ENCODE results near the gene PLA2G12A. TPM values are rescaled to one million over a fixed set of nuclear protein-coding genes. Genes with fewer than 3 reads are reported as not detected.

The PLA2G12A gene
- polyA plus RNA-seq, 1 of the 3 experiments (the other 2 are of a cell fraction), result 7.9 TPM

GRCh38 chr4:109708990-109709389 is 20.9 kb downstream of the PLA2G12A start (continued):
- TF ChIP-seq POLR2AphosphoS5 (IDR thresholded peaks at IDR 0.05; ENCODE audit: low read depth, low read length) (no peak), SIN3A (IDR thresholded peaks at IDR 0.05; ENCODE audit: borderline replicate concordance, low read depth, low read length) (no peak), NFIC (IDR thresholded peaks at IDR 0.05; ENCODE audit: borderline replicate concordance) (no peak), TAF1 (IDR thresholded peaks at IDR 0.05; ENCODE audit: borderline replicate concordance, low read depth, low read length) (no peak), ELF1 (IDR thresholded peaks at IDR 0.05) (no peak), RFX5 (IDR thresholded peaks at IDR 0.05; ENCODE audit: low read length) (no peak), SMC3 (IDR thresholded peaks at IDR 0.05; ENCODE audit: low read depth, low read length) (no peak), RCOR1 (IDR thresholded peaks at IDR 0.05; ENCODE audit: low read length) (no peak), EZH2phosphoT487 (IDR thresholded peaks at IDR 0.05; ENCODE audit: borderline replicate concordance, low read depth) (no peak), GABPA (IDR thresholded peaks at IDR 0.05; ENCODE audit: low read depth) (no peak)
- TF ChIP-seq, protein P1, sequence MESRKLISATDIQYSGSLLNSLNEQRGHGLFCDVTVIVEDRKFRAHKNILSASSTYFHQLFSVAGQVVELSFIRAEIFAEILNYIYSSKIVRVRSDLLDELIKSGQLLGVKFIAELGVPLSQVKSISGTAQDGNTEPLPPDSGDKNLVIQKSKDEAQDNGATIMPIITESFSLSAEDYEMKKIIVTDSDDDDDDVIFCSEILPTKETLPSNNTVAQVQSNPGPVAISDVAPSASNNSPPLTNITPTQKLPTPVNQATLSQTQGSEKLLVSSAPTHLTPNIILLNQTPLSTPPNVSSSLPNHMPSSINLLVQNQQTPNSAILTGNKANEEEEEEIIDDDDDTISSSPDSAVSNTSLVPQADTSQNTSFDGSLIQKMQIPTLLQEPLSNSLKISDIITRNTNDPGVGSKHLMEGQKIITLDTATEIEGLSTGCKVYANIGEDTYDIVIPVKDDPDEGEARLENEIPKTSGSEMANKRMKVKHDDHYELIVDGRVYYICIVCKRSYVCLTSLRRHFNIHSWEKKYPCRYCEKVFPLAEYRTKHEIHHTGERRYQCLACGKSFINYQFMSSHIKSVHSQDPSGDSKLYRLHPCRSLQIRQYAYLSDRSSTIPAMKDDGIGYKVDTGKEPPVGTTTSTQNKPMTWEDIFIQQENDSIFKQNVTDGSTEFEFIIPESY (IDR thresholded peaks at IDR 0.05; ENCODE audit: borderline replicate concordance, low read depth), result no peak

- no peak for TF ChIP-seq RAD21 (IDR thresholded peaks at IDR 0.05; ENCODE audit: low read length)
- TF ChIP-seq SIN3A (IDR thresholded peaks at IDR 0.05; ENCODE audit: borderline replicate concordance, low read depth, low read length), result no peak
- TF ChIP-seq JUND (IDR thresholded peaks at IDR 0.05), result no peak
- no peak for TF ChIP-seq FOXJ3 (CRISPR knock-in tag; IDR thresholded peaks at IDR 0.05)
- DNase-seq, result no peak
- H4K20me1 ChIP-seq (ENCODE audit: insufficient read depth), result no peaks in the 10 kb centered on the region
- no peak overlapping the region for H3K4me3 ChIP-seq (ENCODE audit: low read depth in 2 of 2, low read length in 1 of 2)
- H2AFZ ChIP-seq (ENCODE audit: low read depth), result no peak overlapping the region
- 81% methylated on average over 2 of the region's 2 CpGs for WGBS (ENCODE audit: low lambda C conversion rate)
- ChIA-PET CTCF (no interaction called here), POLR2A (no interaction called here)
- no peaks in the 10 kb centered on the region for H3K27me3 ChIP-seq (ENCODE audit: insufficient read depth)
- H3K4me2 ChIP-seq, result no peak overlapping the region
- no peaks in the 10 kb centered on the region for H3K9me2 ChIP-seq
- no peaks in the 10 kb centered on the region for H3K79me2 ChIP-seq (ENCODE audit: insufficient read depth)
- peaks cover 0 to 8% of the 10 kb centered on the region in 2 experiments; a peak in 2 of 4 replicates for H3K4me1 ChIP-seq (ENCODE audit: control insufficient read depth in 1 of 2, insufficient read depth in 2 of 2, low read depth in 1 of 2, low read length in 1 of 2)
- H3K36me3 ChIP-seq (replicated peaks in 1 of 2; ENCODE audit: control insufficient read depth in 1 of 2, insufficient read depth in 2 of 2, low read length in 1 of 2), result peaks cover 5 to 13% of the 10 kb centered on the region in 2 experiments
- H3K9ac ChIP-seq, result no peak overlapping the region
- H3K27ac ChIP-seq (ENCODE audit: low read depth in 2 of 2, low read length in 1 of 2), result no peak overlapping the region
- no peaks in the 10 kb centered on the region for H3K9me3 ChIP-seq
- H3F3A ChIP-seq (replicated peaks; ENCODE audit: insufficient read depth), result peaks cover 20% of the 10 kb centered on the region
These were observed 21.4 kb downstream of the PLA2G12A start for GRCh38 chr4:109708435-109708834.

GRCh38 chr4:109703664-109704361 is 26.1 kb downstream of the PLA2G12A start:
- Histone ChIP-seq H3K36me3 (replicated peaks in 1 of 2; ENCODE audit: control insufficient read depth in 1 of 2, insufficient read depth in 2 of 2, low read length in 1 of 2) (peaks cover 2 to 9% of the 10 kb centered on the region in 2 experiments), H3F3A (replicated peaks; ENCODE audit: insufficient read depth) (peaks cover 24% of the 10 kb centered on the region), H3K9ac (peak overlapping the region; percentile 91), H3K27ac (ENCODE audit: low read depth in 2 of 2, low read length in 1 of 2) (peak overlapping the region; percentile 64 to 67), H3K9me2 (no peaks in the 10 kb centered on the region), H3K27me3 (ENCODE audit: insufficient read depth) (no peaks in the 10 kb centered on the region), H3K9me3 (no peaks in the 10 kb centered on the region), H2AFZ (ENCODE audit: low read depth) (peak overlapping the region; percentile 97), H3K79me2 (ENCODE audit: insufficient read depth) (peaks cover 25% of the 10 kb centered on the region; the same call in 1 of the 2 replicates), H4K20me1 (ENCODE audit: insufficient read depth) (no peaks in the 10 kb centered on the region), H3K4me3 (ENCODE audit: low read depth in 2 of 2, low read length in 1 of 2) (peak overlapping the region; percentile 74 to 98), H3K4me2 (peak overlapping the region; percentile 92), H3K4me1 (ENCODE audit: control insufficient read depth in 1 of 2, insufficient read depth in 2 of 2, low read depth in 1 of 2, low read length in 1 of 2) (peaks cover 8 to 13% of the 10 kb centered on the region in 2 experiments; a peak in 3 of 4 replicates)
- ChIA-PET POLR2A (interaction anchor here (1.7 kb wide), 1 partner anchor 111 kb away, joined by 3 read pairs; no protein-coding TSS in a partner anchor), CTCF (interaction anchor here (0.6 to 1.6 kb wide), 14 partner anchors 10 to 918 kb away, joined by 3 to 6 read pairs (median 3); partner anchors contain the start of genes CFI and SEC24B)
- no peak for DNase-seq
- 45% methylated on average over 10 of the region's 11 CpGs for WGBS (ENCODE audit: low lambda C conversion rate)
- TF ChIP-seq MEF2A (IDR thresholded peaks at IDR 0.05; ENCODE audit: borderline replicate concordance, low read depth), result no peak
- TF ChIP-seq MXI1 (IDR thresholded peaks at IDR 0.05; ENCODE audit: low read depth, low read length), result peak; percentile 12; the same call in 1 of the 2 replicates
- TF ChIP-seq GABPA (IDR thresholded peaks at IDR 0.05; ENCODE audit: low read depth), result no peak
- TF ChIP-seq POLR2AphosphoS5 (IDR thresholded peaks at IDR 0.05; ENCODE audit: low read depth, low read length), result no peak
- TF ChIP-seq, protein P1 (IDR thresholded peaks at IDR 0.05; ENCODE audit: borderline replicate concordance, low read depth), result no peak
- TF ChIP-seq, protein P2, sequence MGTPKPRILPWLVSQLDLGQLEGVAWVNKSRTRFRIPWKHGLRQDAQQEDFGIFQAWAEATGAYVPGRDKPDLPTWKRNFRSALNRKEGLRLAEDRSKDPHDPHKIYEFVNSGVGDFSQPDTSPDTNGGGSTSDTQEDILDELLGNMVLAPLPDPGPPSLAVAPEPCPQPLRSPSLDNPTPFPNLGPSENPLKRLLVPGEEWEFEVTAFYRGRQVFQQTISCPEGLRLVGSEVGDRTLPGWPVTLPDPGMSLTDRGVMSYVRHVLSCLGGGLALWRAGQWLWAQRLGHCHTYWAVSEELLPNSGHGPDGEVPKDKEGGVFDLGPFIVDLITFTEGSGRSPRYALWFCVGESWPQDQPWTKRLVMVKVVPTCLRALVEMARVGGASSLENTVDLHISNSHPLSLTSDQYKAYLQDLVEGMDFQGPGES (IDR thresholded peaks at IDR 0.05; ENCODE audit: low read depth, low read length), result no peak
- no peak for TF ChIP-seq RXRA (IDR thresholded peaks at IDR 0.05; ENCODE audit: borderline replicate concordance, low read depth)
- no peak for TF ChIP-seq GATA2 (CRISPR knock-in tag; IDR thresholded peaks at IDR 0.05)

All from SK-N-SH (cell line).